H1 (cell line): ENCODE results near the gene ZNF521. TPM values are rescaled to one million over a fixed set of nuclear protein-coding genes. Genes with fewer than 3 reads are reported as not detected.

Source experiments
- CTCF ChIA-PET: fragments of 300-600 bp; sonication (Branson Sonifier 250); formaldehyde crosslinking; loops from one replicate; lab custom pipeline; 2021; ENCODE audit not compliant: partially characterized antibody; lab: Charles Lee
- POLR2A ChIA-PET: fragments of 300-600 bp; sonication (Branson Sonifier 250); formaldehyde crosslinking; loops from one replicate; lab custom pipeline; 2021; ENCODE audit warnings: inconsistent platforms; ENCODE audit not compliant: partially characterized antibody; lab: Charles Lee
- DNase-seq, 2 experiments: peaks; one replicate each; pipeline versions ENCODE4 v3.0.0 to v3.0.0-alpha.2; 2010 to 2022; ENCODE audit warnings: low spot score in 2 of 2, low read depth in 1 of 2, mixed read lengths in 1 of 2
- FAIRE-seq: peaks from 2 replicates; lab custom pipeline; 2011; peaks lifted over from hg19 to GRCh38; lab: Jason Lieb, UNC
- H2AFZ ChIP-seq: 2 replicates; pipeline ENCODE4 v1.8.1; 2012; ENCODE audit warnings: low read length, inconsistent platforms
- H2AK5ac ChIP-seq: 2 replicates; pipeline ENCODE4 v1.6.1; 2013; ENCODE audit warnings: low read depth, low read length
- H2BK120ac ChIP-seq: replicated peaks from 2 replicates; pipeline ENCODE3; 2013; ENCODE audit warnings: low read depth, low read length, inconsistent platforms
- H2BK12ac ChIP-seq: 2 replicates; pipeline ENCODE4 v1.6.1; 2013; ENCODE audit warnings: low read depth, low read length
- H2BK15ac ChIP-seq: 2 replicates; pipeline ENCODE4 v1.6.1; 2013; ENCODE audit warnings: low read length
- H2BK20ac ChIP-seq: 2 replicates; pipeline ENCODE4 v1.6.1; 2013; ENCODE audit warnings: low read length
- H2BK5ac ChIP-seq: 2 replicates; pipeline ENCODE4 v1.6.1; 2013; ENCODE audit warnings: low read depth, low read length
- H3K14ac ChIP-seq: 2 replicates; pipeline ENCODE4 v1.6.1; 2013; ENCODE audit warnings: inconsistent platforms; ENCODE audit not compliant: insufficient read length
- H3K18ac ChIP-seq: 2 replicates; pipeline ENCODE4 v1.6.1; 2013; ENCODE audit warnings: low read length; ENCODE audit errors: extremely low read depth
- H3K23ac ChIP-seq: 2 replicates; pipeline ENCODE4 v1.6.1; 2013; ENCODE audit warnings: inconsistent platforms; ENCODE audit not compliant: insufficient read length
- H3K23me2 ChIP-seq: 2 replicates; pipeline ENCODE4 v1.6.1; 2013; ENCODE audit warnings: low read depth, low read length
- H3K27ac ChIP-seq: 2 replicates; pipeline ENCODE4 v1.6.1; 2011; ENCODE audit warnings: low read depth, low read length, inconsistent platforms
- H3K27me3 ChIP-seq, 4 experiments: replicated peaks in 1 of 4; 1 replicate in 1 of 4; 2 replicates in 3 of 4; pipeline versions ENCODE4 v1.6.1 to v1.8.1; 2011 to 2013; ENCODE audit warnings: low read length in 3 of 4, mild to moderate bottlenecking in 3 of 4, inconsistent platforms in 2 of 4, mixed read lengths in 2 of 4, moderate library complexity in 1 of 4; ENCODE audit not compliant: control insufficient read depth in 3 of 4, insufficient read depth in 3 of 4; ENCODE audit errors: extremely low read depth in 1 of 4
- H3K36me3 ChIP-seq, 4 experiments: 2 replicates each; pipeline versions ENCODE4 v1.6.1 to v1.8.1; 2011 to 2013; ENCODE audit warnings: mild to moderate bottlenecking in 4 of 4, low read length in 3 of 4, moderate library complexity in 2 of 4, control low read depth in 1 of 4, inconsistent platforms in 1 of 4; ENCODE audit not compliant: insufficient read depth in 4 of 4, control insufficient read depth in 2 of 4
- H3K4ac ChIP-seq: replicated peaks from 2 replicates; pipeline ENCODE3; 2013; ENCODE audit warnings: low read length, low read depth, mixed read lengths, inconsistent platforms; ENCODE audit not compliant: insufficient read length
- H3K4me1 ChIP-seq, 4 experiments: replicated peaks in 1 of 4; 1 replicate in 1 of 4; 2 replicates in 3 of 4; pipeline versions ENCODE4 v1.6.1 to v1.8.1; 2011 to 2013; ENCODE audit warnings: low read length in 3 of 4, inconsistent platforms in 2 of 4, mixed read lengths in 1 of 4; ENCODE audit not compliant: insufficient read depth in 4 of 4, control insufficient read depth in 3 of 4
- H3K4me2 ChIP-seq, 2 experiments: 2 replicates each; pipeline versions ENCODE4 v1.6.1 to v1.8.1; 2011 to 2013; ENCODE audit warnings: low read depth in 2 of 2, low read length in 2 of 2, control low read depth in 1 of 2, inconsistent platforms in 1 of 2, mild to moderate bottlenecking in 1 of 2; ENCODE audit not compliant: insufficient read depth in 1 of 2
- H3K4me3 ChIP-seq, 4 experiments: fragments of 200-600, 300-600 bp in 1 of 4; sonication (generic), shearing (Covaris generic), sonication (Bioruptor Twin) in 1 of 4; 2 replicates each; pipeline versions ENCODE4 v1.5.1 to v1.8.1; 2011 to 2016; ENCODE audit warnings: low read length in 4 of 4, low read depth in 3 of 4, control low read depth in 2 of 4, inconsistent platforms in 2 of 4, mild to moderate bottlenecking in 2 of 4, mixed read lengths in 1 of 4, moderate library complexity in 1 of 4; ENCODE audit not compliant: insufficient read depth in 2 of 4; ENCODE audit errors: extremely low read depth in 1 of 4
- H3K56ac ChIP-seq: replicated peaks from 2 replicates; pipeline ENCODE3; 2013; ENCODE audit warnings: low read depth, mild to moderate bottlenecking, mixed read lengths, low read length, inconsistent platforms; ENCODE audit not compliant: insufficient read length
- H3K79me1 ChIP-seq: 2 replicates; pipeline ENCODE4 v1.6.1; 2013; ENCODE audit warnings: low read depth, low read length, control low read depth
- H3K79me2 ChIP-seq, 2 experiments: 2 replicates each; pipeline versions ENCODE4 v1.6.1 to v1.8.1; 2012 to 2013; ENCODE audit warnings: low read length in 2 of 2, mild to moderate bottlenecking in 2 of 2, inconsistent platforms in 1 of 2; ENCODE audit not compliant: insufficient read depth in 2 of 2, control insufficient read depth in 1 of 2
- H3K9ac ChIP-seq, 4 experiments: replicated peaks in 1 of 4; 1 replicate in 1 of 4; 2 replicates in 3 of 4; pipeline versions ENCODE4 v1.6.1 to v1.8.1; 2011 to 2013; ENCODE audit warnings: low read depth in 3 of 4, low read length in 3 of 4, control low read depth in 2 of 4, mild to moderate bottlenecking in 2 of 4, moderate library complexity in 2 of 4, inconsistent platforms in 1 of 4; ENCODE audit errors: extremely low read depth in 1 of 4
- H3K9me3 ChIP-seq, 2 experiments: 2 replicates each; pipeline versions ENCODE4 v1.6.1 to v1.8.1; 2012 to 2013; ENCODE audit warnings: mild to moderate bottlenecking in 2 of 2, moderate library complexity in 2 of 2, control low read depth in 1 of 2, inconsistent platforms in 1 of 2, low read depth in 1 of 2, low read length in 1 of 2, mixed read lengths in 1 of 2; ENCODE audit not compliant: insufficient read depth in 2 of 2
- H4K20me1 ChIP-seq, 2 experiments: replicated peaks in 1 of 2; 2 replicates each; pipeline versions ENCODE3 to v1.8.1; 2011 to 2013; ENCODE audit warnings: inconsistent platforms in 2 of 2, low read length in 2 of 2, mild to moderate bottlenecking in 1 of 2; ENCODE audit not compliant: insufficient read depth in 2 of 2, control insufficient read depth in 1 of 2
- H4K5ac ChIP-seq: 2 replicates; pipeline ENCODE4 v1.6.1; 2013; ENCODE audit warnings: low read length, low read depth, mixed read lengths, inconsistent platforms; ENCODE audit not compliant: insufficient read length
- H4K8ac ChIP-seq: 2 replicates; pipeline ENCODE4 v1.8.0; 2013; ENCODE audit warnings: mild to moderate bottlenecking, moderate library complexity, low read length, inconsistent platforms; ENCODE audit not compliant: insufficient read depth; ENCODE audit errors: extremely low read depth
- H4K91ac ChIP-seq: replicated peaks from 2 replicates; pipeline ENCODE3; 2013; ENCODE audit warnings: low read length, mixed read lengths, inconsistent platforms; ENCODE audit not compliant: insufficient read length
- ATF3 ChIP-seq: IDR thresholded peaks from 2 replicates; pipeline ENCODE4 v1.6.1; 2011; ENCODE audit warnings: low read depth, mild to moderate bottlenecking, low read length; ENCODE audit not compliant: insufficient read depth
- CREB1 ChIP-seq: IDR thresholded peaks from 2 replicates; pipeline ENCODE4 v1.6.1; 2012; ENCODE audit warnings: inconsistent platforms
- EGR1 ChIP-seq: IDR thresholded peaks from 2 replicates; pipeline ENCODE4 v1.6.1; 2011; ENCODE audit warnings: low read depth, low read length, borderline replicate concordance
- EP300 ChIP-seq, 2 experiments: IDR thresholded peaks; 1 replicate in 1 of 2; 2 replicates in 1 of 2; pipeline ENCODE4 v1.6.1; 2011 to 2012; ENCODE audit warnings: low read depth in 2 of 2, low read length in 2 of 2, mild to moderate bottlenecking in 2 of 2, borderline replicate concordance in 1 of 2, inconsistent platforms in 1 of 2, moderate library complexity in 1 of 2
- PHF8 ChIP-seq: fragments of 200-600 bp; sonication (generic); conservative IDR thresholded peaks from 2 replicates; pipeline ENCODE4 v1.7.1; 2012; ENCODE audit warnings: low read depth, mild to moderate bottlenecking, inconsistent platforms, low read length, moderate library complexity
- POLR2A ChIP-seq, 2 experiments: IDR thresholded peaks; 1 replicate in 1 of 2; 2 replicates in 1 of 2; pipeline ENCODE4 v1.6.1; 2011; ENCODE audit warnings: low read depth in 2 of 2, low read length in 2 of 2, mild to moderate bottlenecking in 2 of 2; ENCODE audit errors: control extremely low read depth in 1 of 2
- POLR2AphosphoS5 ChIP-seq: IDR thresholded peaks from 2 replicates; pipeline ENCODE4 v1.6.1; 2011; ENCODE audit warnings: low read depth, low read length
- RAD21 ChIP-seq, 2 experiments: IDR thresholded peaks in 1 of 2; conservative IDR thresholded peaks in 1 of 2; 2 replicates each; pipeline ENCODE4 v1.6.1; 2011; ENCODE audit warnings: low read depth in 2 of 2, low read length in 2 of 2, improper control_type of control experiment in 1 of 2, inconsistent platforms in 1 of 2, mild to moderate bottlenecking in 1 of 2, moderate library complexity in 1 of 2
- SP1 ChIP-seq: IDR thresholded peaks from 2 replicates; pipeline ENCODE4 v1.6.1; 2011; ENCODE audit warnings: low read depth, low read length
- TEAD4 ChIP-seq: IDR thresholded peaks from 2 replicates; pipeline ENCODE4 v1.6.1; 2012; ENCODE audit warnings: low read depth, low read length, inconsistent platforms, mixed read lengths
- USF2 ChIP-seq: IDR thresholded peaks from 2 replicates; pipeline ENCODE4 v1.6.1; 2011; ENCODE audit warnings: low read length, improper control_type of control experiment
- WGBS, 2 experiments: shearing (Covaris generic) in 1 of 2; methylation state at CpG; one replicate each; pipeline versions ENCODE4 v1.1.6 to v1.1.7; 2013 to 2015; ENCODE audit warnings: low lambda C conversion rate in 2 of 2, mixed read lengths in 2 of 2, inconsistent platforms in 1 of 2, low coverage in 1 of 2, missing lambda C conversion rate in 1 of 2; ENCODE audit not compliant: insufficient replicate concordance in 2 of 2, insufficient coverage in 1 of 2, insufficient read length in 1 of 2; ENCODE audit errors: extremely low coverage in 1 of 2, missing lambda C conversion rate in 1 of 2; 5-methylcytosine and 5-hydroxymethylcytosine counted together
- polyA plus RNA-seq, 7 experiments: library from polyadenylated mRNA; depleted of rRNA in 3 of 7; stranded (reverse) in 5 of 7; unstranded in 2 of 7; fragments of >200 nt in 5 of 7; fragments of 200-250 nt in 2 of 7; gene quantifications; 1 replicate in 5 of 7; 2 replicates in 1 of 7; 4 replicates in 1 of 7; pipeline versions ENCODE4 v1.2.1 to v1.2.3, GENCODE V29; 2011 to 2013; ENCODE audit warnings: missing spikeins in 2 of 7, mixed read lengths in 2 of 7
- total RNA-seq: library from RNA; stranded (reverse); fragmentation: NEBNext Ultra II Directional; extraction: Animal tissue kit (Norgen Biotek cat#: 25700); gene quantifications from 2 replicates; pipeline ENCODE4 v1.2.1, GENCODE V29; 2021

The ZNF521 gene
- total and polyA plus RNA-seq, 2 of the 8 experiments (the other 6 are each of a cell fraction or from before 2014, with no cell fraction given), result 9.5 to 15.8 TPM

DNA sequence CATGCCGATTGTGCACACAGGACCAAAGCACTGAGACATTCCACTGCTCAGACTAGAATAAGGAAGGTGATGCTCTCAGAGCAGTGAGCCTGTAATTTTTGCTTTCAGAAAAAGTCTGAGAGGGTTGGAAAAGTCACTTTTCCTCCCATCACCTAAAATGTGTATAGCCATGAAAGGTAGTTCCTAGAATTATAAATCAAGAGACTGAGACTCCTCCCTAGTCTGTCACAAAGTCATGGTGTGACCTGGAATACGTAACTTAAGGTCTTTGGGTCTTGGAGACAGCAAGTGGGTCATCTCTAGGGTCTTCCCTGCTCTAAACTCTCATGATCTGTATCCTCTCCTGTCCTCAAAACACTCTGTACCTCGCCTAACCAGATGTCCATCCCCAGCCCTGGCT lies 16.9 kb downstream of the ZNF521 start:
- H3K23me2 ChIP-seq, result no peaks in the 10 kb centered on the region
- no peaks in the 10 kb centered on the region for H3K27me3 ChIP-seq
- no peak overlapping the region for H3K56ac ChIP-seq
- no peak overlapping the region for H3K18ac ChIP-seq
- H4K5ac ChIP-seq, result no peak overlapping the region
- ChIA-PET POLR2A (no interaction called here), CTCF (interaction anchor here (0.8 to 1.6 kb wide), 4 partner anchors 9 to 18 kb away, joined by 3 to 6 read pairs (median 3); no protein-coding TSS in a partner anchor)
- no peak overlapping the region for H2AK5ac ChIP-seq
- TF ChIP-seq EGR1 (no peak), USF2 (no peak), POLR2A (IDR thresholded peaks at IDR 0.05; ENCODE audit: control extremely low read depth in 1 of 2, low read depth in 2 of 2, low read length in 2 of 2) (no peak), EP300 (IDR thresholded peaks at IDR 0.05; ENCODE audit: borderline replicate concordance in 1 of 2, low read depth in 2 of 2, low read length in 2 of 2) (no peak), RAD21 (IDR thresholded peaks at IDR 0.05 in 1 of 2, conservative IDR thresholded peaks at IDR 0.05 in 1 of 2; ENCODE audit: low read depth in 2 of 2, low read length in 2 of 2) (no peak), POLR2AphosphoS5 (no peak), CREB1 (no peak), PHF8 (no peak), TEAD4 (no peak), ATF3 (no peak), SP1 (no peak)
- H3K14ac ChIP-seq, result no peak overlapping the region
- H3K9ac ChIP-seq, result no peak overlapping the region
- H3K4me1 ChIP-seq, result no peaks in the 10 kb centered on the region
- H2AFZ ChIP-seq, result no peak overlapping the region
- H3K9me3 ChIP-seq, result no peaks in the 10 kb centered on the region
- H3K36me3 ChIP-seq, result no peaks in the 10 kb centered on the region
- no peak overlapping the region for H2BK120ac ChIP-seq
- H3K27ac ChIP-seq, result no peak overlapping the region
- H3K23ac ChIP-seq, result no peak overlapping the region
- no peak for FAIRE-seq
- no peak for DNase-seq
- H2BK5ac ChIP-seq, result no peak overlapping the region
- no peak overlapping the region for H3K4me2 ChIP-seq
- no peak overlapping the region for H2BK20ac ChIP-seq
- peaks cover 0 to 35% of the 10 kb centered on the region in 2 experiments; a peak in 2 of 4 replicates for H3K79me2 ChIP-seq
- H4K20me1 ChIP-seq, result peaks cover 0 to 2% of the 10 kb centered on the region in 2 experiments
- H4K91ac ChIP-seq, result no peak overlapping the region
- no peak overlapping the region for H3K4me3 ChIP-seq
- H3K4ac ChIP-seq, result no peak overlapping the region
- no peak overlapping the region for H2BK15ac ChIP-seq
- 91% methylated on average over 3 of the region's 3 CpGs; no CpG with 5 or more reads in 1 of the 2 experiments for WGBS, 2 experiments
- no peak overlapping the region for H4K8ac ChIP-seq
- no peaks in the 10 kb centered on the region for H3K79me1 ChIP-seq
- no peak overlapping the region for H2BK12ac ChIP-seq
